ENCODE data around the gene GARIN5B.
A peak's percentile ranks its signal among the peaks of the same experiment; 100 is the strongest.

GARIN5B gene

GRCh38 chr19:55373306-55373992 lies 10.4 kb upstream of the GARIN5B start:
- H3K4me3 ChIP-seq (ENCODE audit: low read length) = no peak overlapping the region
- DNase-seq (ENCODE audit: low read depth, low spot score) = no peak

GRCh38 chr19:55372316-55373081 lies 9.4 kb upstream of the GARIN5B start:
- DNase-seq (ENCODE audit: low read depth, low spot score) = no peak
- H3K4me3 ChIP-seq (ENCODE audit: low read length) = no peak overlapping the region

GRCh38 chr19:55370305-55370988 lies 7.4 kb upstream of the GARIN5B start, which contains the start of gene IL11:
Gene IL11 (minus strand): TSS chr19:55370463. CDS start chr19:55370310, 153 bp downstream.
- no peak for DNase-seq (ENCODE audit: low read depth, low spot score)
- H3K4me3 ChIP-seq (ENCODE audit: low read length) = no peak within 1 kb of the TSS

- no peak for DNase-seq (ENCODE audit: low read depth, low spot score)
- H3K4me3 ChIP-seq (ENCODE audit: low read length) = no peak overlapping the region
Measured at GRCh38 chr19:55369653-55370304, 6.7 kb upstream of the GARIN5B start.

GRCh38 chr19:55368701-55369563 lies 5.9 kb upstream of the GARIN5B start:
- no peak for DNase-seq (ENCODE audit: low read depth, low spot score)
- H3K4me3 ChIP-seq (ENCODE audit: low read length) = no peak overlapping the region

GRCh38 chr19:55368106-55368505 lies 5.0 kb upstream of the GARIN5B start:
- DNase-seq (ENCODE audit: low read depth, low spot score) = no peak
- H3K4me3 ChIP-seq (ENCODE audit: low read length) = no peak overlapping the region

- no peak for DNase-seq (ENCODE audit: low read depth, low spot score)
- no peak overlapping the region for H3K4me3 ChIP-seq (ENCODE audit: low read length)
Measured at GRCh38 chr19:55366790-55367189, 3.7 kb upstream of the GARIN5B start.

GRCh38 chr19:55365964-55366363 lies 2.9 kb upstream of the GARIN5B start:
- H3K4me3 ChIP-seq (ENCODE audit: low read length) = no peak overlapping the region

GRCh38 chr19:55365245-55365644 lies 2.2 kb upstream of the GARIN5B start:
- no peak overlapping the region for H3K4me3 ChIP-seq (ENCODE audit: low read length)

More at GRCh38 chr19:55365964-55366363, 2.9 kb upstream of the GARIN5B start:
- no peak for DNase-seq (ENCODE audit: low read depth, low spot score)

GRCh38 chr19:55362174-55362989 lies 678 bp downstream of the GARIN5B start:
- DNase-seq (ENCODE audit: low read depth, low spot score) = no peak

More at GRCh38 chr19:55365245-55365644, 2.2 kb upstream of the GARIN5B start:
- DNase-seq (ENCODE audit: low read depth, low spot score) = no peak

GRCh38 chr19:55360902-55361301 lies 2.2 kb downstream of the GARIN5B start:
- no peak for DNase-seq (ENCODE audit: low read depth, low spot score)
- H3K4me3 ChIP-seq (ENCODE audit: low read length) = no peak overlapping the region

More at GRCh38 chr19:55362174-55362989, 678 bp downstream of the GARIN5B start:
- H3K4me3 ChIP-seq (ENCODE audit: low read length) = no peak overlapping the region

GRCh38 chr19:55358943-55359908 lies 3.8 kb downstream of the GARIN5B start:
- H3K4me3 ChIP-seq (ENCODE audit: low read length) = no peak overlapping the region
- no peak for DNase-seq (ENCODE audit: low read depth, low spot score)

GRCh38 chr19:55358493-55358892 lies 4.6 kb downstream of the GARIN5B start:
- no peak for DNase-seq (ENCODE audit: low read depth, low spot score)
- H3K4me3 ChIP-seq (ENCODE audit: low read length) = no peak overlapping the region

- no peak for DNase-seq (ENCODE audit: low read depth, low spot score)
- no peak overlapping the region for H3K4me3 ChIP-seq (ENCODE audit: low read length)
Measured at GRCh38 chr19:55355213-55355821, 7.7 kb downstream of the GARIN5B start.

GRCh38 chr19:55354698-55355212 lies 8.3 kb downstream of the GARIN5B start, which contains the start of gene COX6B2:
Gene COX6B2 (minus strand): TSS chr19:55354719. CDS start chr19:55354521, 198 bp downstream.
- peak within 1 kb of the TSS; percentile 34 for H3K4me3 ChIP-seq (ENCODE audit: low read length)
- DNase-seq (ENCODE audit: low read depth, low spot score) = no peak

Measured in Jurkat, Clone E6-1 (cell line).